Measurements from ENCODE around the gene RANGRF. TPM values are rescaled to one million over a fixed set of nuclear protein-coding genes. Genes with fewer than 3 reads are reported as not detected.
A peak's percentile ranks its signal among the peaks of the same experiment; 100 is the strongest.

Gene RANGRF
- polyA plus RNA-seq, 1 experiment, result 50.7 TPM

DNA sequence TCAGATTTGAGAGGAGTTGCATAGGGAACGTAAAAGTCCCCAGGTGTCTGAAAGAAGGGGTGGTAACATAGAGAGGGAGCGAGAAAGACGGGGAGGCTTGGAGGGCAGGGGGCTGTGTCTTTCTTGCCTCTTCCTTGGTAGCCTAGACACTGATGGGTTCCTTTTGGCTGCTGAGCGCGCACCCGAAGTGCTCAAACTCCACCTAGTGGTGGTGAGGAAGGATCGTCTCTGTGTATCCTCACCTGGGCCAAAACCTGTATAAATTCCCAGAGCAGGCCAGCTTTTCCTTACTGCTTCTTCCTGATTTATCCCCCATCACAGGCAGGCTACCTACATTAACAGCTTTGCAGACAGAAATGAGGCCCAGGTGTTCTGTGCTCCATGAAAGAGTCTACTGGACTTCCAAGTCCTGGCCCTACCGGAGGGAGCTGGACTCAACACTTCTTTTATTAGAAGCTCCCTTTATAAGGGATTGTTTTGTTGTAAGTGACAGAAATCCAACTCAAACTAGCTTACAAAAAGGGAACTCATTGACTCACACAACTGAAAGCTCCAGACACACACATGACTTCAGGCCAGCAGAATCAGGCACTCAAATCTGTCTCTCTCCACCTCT lies 12.3 kb downstream of the RANGRF start:
- no peak for DNase-seq (ENCODE audit: low read depth)
- CTCF ChIA-PET, result interaction anchor here (0.6 to 2.3 kb wide), 29 partner anchors 10 to 240 kb away, joined by 3 to 14 read pairs (median 4); partner anchors contain the start of genes HES7, KRABD2 and RANGRF
- H3K4me3 ChIP-seq (ENCODE audit: low read depth, low read length), result no peak overlapping the region
- TF ChIP-seq, protein P1, sequence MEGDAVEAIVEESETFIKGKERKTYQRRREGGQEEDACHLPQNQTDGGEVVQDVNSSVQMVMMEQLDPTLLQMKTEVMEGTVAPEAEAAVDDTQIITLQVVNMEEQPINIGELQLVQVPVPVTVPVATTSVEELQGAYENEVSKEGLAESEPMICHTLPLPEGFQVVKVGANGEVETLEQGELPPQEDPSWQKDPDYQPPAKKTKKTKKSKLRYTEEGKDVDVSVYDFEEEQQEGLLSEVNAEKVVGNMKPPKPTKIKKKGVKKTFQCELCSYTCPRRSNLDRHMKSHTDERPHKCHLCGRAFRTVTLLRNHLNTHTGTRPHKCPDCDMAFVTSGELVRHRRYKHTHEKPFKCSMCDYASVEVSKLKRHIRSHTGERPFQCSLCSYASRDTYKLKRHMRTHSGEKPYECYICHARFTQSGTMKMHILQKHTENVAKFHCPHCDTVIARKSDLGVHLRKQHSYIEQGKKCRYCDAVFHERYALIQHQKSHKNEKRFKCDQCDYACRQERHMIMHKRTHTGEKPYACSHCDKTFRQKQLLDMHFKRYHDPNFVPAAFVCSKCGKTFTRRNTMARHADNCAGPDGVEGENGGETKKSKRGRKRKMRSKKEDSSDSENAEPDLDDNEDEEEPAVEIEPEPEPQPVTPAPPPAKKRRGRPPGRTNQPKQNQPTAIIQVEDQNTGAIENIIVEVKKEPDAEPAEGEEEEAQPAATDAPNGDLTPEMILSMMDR (IDR thresholded peaks at IDR 0.05; ENCODE audit: insufficient read depth, low read depth, low read length), result peak; percentile 85
- no peaks in the 10 kb centered on the region for H3K27me3 ChIP-seq (ENCODE audit: control insufficient read depth, insufficient read depth, low read length)
- no peaks in the 10 kb centered on the region for H3K36me3 ChIP-seq (ENCODE audit: control insufficient read depth, insufficient read depth, low read length)
- POLR2A ChIA-PET, result no interaction called here

DNA sequence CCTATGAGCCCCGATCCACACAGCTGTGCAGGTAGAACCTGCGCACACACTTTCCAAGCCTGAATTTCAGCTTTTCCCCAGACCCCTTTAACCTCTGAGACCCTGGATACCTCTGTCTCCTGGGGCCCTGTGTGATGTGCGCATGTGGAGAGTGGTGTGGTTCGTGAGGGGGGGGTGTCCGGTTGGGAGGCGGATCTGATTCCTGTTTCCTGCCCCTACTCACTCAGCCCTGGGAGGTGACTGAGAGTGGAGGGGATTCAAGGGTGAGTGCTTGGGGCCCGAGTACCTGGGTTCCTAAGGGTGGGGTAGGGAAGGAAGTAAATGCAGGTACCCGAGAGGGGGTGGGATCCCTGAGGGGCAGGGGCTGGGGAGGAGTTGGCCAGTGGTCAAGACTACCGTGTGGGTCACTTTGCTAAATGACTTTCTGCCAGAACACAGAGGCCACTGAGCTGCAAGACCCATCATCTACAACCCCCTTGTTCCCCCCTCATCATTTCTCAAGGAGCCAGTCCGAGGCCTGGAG lies 22.2 kb downstream of the RANGRF start:
- no peak for DNase-seq (ENCODE audit: low read depth)
- TF ChIP-seq, protein P1 (IDR thresholded peaks at IDR 0.05; ENCODE audit: insufficient read depth, low read depth, low read length), result no peak
- POLR2A ChIA-PET, result no interaction called here
- H3K27me3 ChIP-seq (ENCODE audit: control insufficient read depth, insufficient read depth, low read length), result peaks cover 33% of the 10 kb centered on the region
- CTCF ChIA-PET, result interaction anchor here (1.0 kb wide), 1 partner anchor 35 kb away, joined by 4 read pairs; no protein-coding TSS in a partner anchor
- no peak overlapping the region for H3K4me3 ChIP-seq (ENCODE audit: low read depth, low read length)
- no peaks in the 10 kb centered on the region for H3K36me3 ChIP-seq (ENCODE audit: control insufficient read depth, insufficient read depth, low read length)

DNA sequence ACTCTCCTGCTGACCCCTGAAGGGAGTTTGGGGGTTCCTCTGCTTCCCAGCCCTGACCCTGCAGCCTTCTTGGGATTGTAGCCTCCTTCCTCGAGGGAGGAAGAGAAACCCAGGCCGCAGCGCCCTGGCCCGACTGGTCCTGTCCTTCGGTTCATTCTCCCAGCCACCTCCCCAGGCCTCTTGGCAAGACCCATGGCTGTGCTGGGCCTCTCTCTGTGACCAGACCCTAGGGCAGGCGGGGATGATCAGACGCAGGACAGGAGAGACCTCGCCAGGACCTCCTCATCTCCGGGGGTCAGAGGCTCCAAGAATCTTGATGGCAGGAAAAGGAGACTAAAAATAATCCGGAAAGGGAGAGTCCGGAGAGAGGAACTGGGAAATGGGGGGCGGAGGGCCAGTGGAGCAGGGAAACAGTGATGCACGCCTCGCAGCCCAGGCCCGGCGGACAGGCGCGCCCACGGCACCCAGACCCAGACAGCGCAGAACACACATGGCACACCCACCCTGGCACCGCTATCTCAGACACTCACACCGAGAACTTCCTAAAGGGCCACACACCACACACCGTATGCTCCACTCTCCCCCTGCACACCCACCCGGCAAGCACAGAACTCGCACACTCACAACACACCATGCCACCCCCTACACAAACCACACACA lies 22.8 kb downstream of the RANGRF start:
- Histone ChIP-seq H3K27me3 (ENCODE audit: control insufficient read depth, insufficient read depth, low read length) (peaks cover 38% of the 10 kb centered on the region), H3K4me3 (ENCODE audit: low read depth, low read length) (no peak overlapping the region), H3K36me3 (ENCODE audit: control insufficient read depth, insufficient read depth, low read length) (no peaks in the 10 kb centered on the region)
- TF ChIP-seq, protein P1 (IDR thresholded peaks at IDR 0.05; ENCODE audit: insufficient read depth, low read depth, low read length), result no peak
- DNase-seq (ENCODE audit: low read depth), result no peak
- ChIA-PET CTCF (interaction anchor here (1.0 kb wide), 1 partner anchor 35 kb away, joined by 4 read pairs; no protein-coding TSS in a partner anchor), POLR2A (no interaction called here)

DNA sequence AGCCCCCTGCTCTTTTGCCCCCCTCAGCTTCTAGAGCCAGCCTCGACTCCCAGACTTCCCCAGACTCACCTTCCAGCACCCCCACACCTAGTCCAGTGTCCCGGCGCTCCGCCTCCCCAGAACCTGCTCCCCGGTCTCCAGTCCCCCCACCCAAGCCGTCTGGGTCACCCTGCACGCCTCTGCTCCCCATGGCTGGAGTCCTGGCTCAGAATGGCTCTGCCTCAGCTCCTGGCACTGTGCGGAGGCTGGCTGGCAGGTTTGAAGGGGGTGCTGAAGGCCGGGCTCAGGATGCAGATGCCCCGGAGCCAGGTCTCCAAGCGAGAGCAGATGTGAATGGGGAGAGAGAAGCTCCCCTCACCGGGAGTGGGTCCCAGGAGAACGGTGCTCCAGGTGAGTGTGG lies 23.8 kb downstream of the RANGRF start:
- H3K36me3 ChIP-seq (ENCODE audit: control insufficient read depth, insufficient read depth, low read length), result no peaks in the 10 kb centered on the region
- DNase-seq (ENCODE audit: low read depth), result no peak
- H3K27me3 ChIP-seq (ENCODE audit: control insufficient read depth, insufficient read depth, low read length), result peaks cover 41% of the 10 kb centered on the region
- ChIA-PET CTCF (no interaction called here), POLR2A (no interaction called here)
- H3K4me3 ChIP-seq (ENCODE audit: low read depth, low read length), result no peak overlapping the region
- TF ChIP-seq, protein P1 (IDR thresholded peaks at IDR 0.05; ENCODE audit: insufficient read depth, low read depth, low read length), result no peak

All from BJ (cell line).